HCT116 (cell line): ENCODE results near the gene HLA-F. TPM values are rescaled to one million over a fixed set of nuclear protein-coding genes. Genes with fewer than 3 reads are reported as not detected.

Source experiments
- ATAC-seq: fragments of 200-7000 bp; cut with Tn5 transposase; 2 replicates; pipeline ENCODE4 v1.9.1; 2020; ENCODE audit warnings: mild to moderate bottlenecking, moderate library complexity
- BruUV-seq: library from RNA; stranded (reverse); fragments of 400-500 nt; replicated peaks from 2 replicates; lab custom pipeline; 2021; lab: Mats Ljungman, UMichigan
- CTCF ChIA-PET: fragments of 300-600 bp; sonication (Branson Sonifier 250); formaldehyde crosslinking; loops from one replicate; lab custom pipeline; 2021; ENCODE audit warnings: antibody characterized with exemption; lab: Charles Lee
- POLR2A ChIA-PET: fragments of 300-600, 350-600 bp; sonication (Branson Sonifier 250); formaldehyde crosslinking; loops from one replicate; lab custom pipeline; 2021; ENCODE audit warnings: antibody characterized with exemption; lab: Charles Lee
- RAD21 ChIA-PET, 2 experiments: fragments of 300-600 bp; sonication (Branson Sonifier 250); formaldehyde crosslinking; loops; one replicate each; lab custom pipeline; 2023; ENCODE audit warnings: low total read pairs in 2 of 2; ENCODE audit not compliant: uncharacterized antibody in 2 of 2, unreplicated experiment in 2 of 2, low non-redundant PET in 1 of 2; lab: Charles Lee
- DNase-seq: peaks from one replicate; pipeline ENCODE4 v3.0.0-alpha.2; 2010; ENCODE audit warnings: low read depth, low spot score
- H2AFZ ChIP-seq: fragments of 200-600 bp; shearing (Covaris generic), sonication (generic); 2 replicates; pipeline ENCODE4 v1.6.1; 2017; ENCODE audit warnings: low read depth, mixed run types, mixed read lengths, antibody characterized with exemption, low read length; ENCODE audit not compliant: poor library complexity, severe bottlenecking
- H3K27ac ChIP-seq: 2 replicates; pipeline ENCODE4 v1.5.1; 2012; ENCODE audit warnings: low read depth, low read length
- H3K27me3 ChIP-seq: fragments of 200-600 bp; sonication (generic); 2 replicates; pipeline ENCODE4 v1.6.1; 2016; ENCODE audit warnings: mixed run types, low read length, mixed read lengths; ENCODE audit not compliant: insufficient read depth
- H3K36me3 ChIP-seq, 2 experiments: fragments of 200-500 bp in 1 of 2; fragments of 200-600 bp in 1 of 2; sonication (Bioruptor generic) in 1 of 2; sonication (generic) in 1 of 2; 2 replicates each; pipeline versions ENCODE4 v1.5.1 to v1.6.1; 2014 to 2016; ENCODE audit warnings: low read length in 2 of 2, inconsistent platforms in 1 of 2, mixed read lengths in 1 of 2, mixed run types in 1 of 2; ENCODE audit not compliant: insufficient read depth in 2 of 2, control insufficient read depth in 1 of 2
- H3K4me1 ChIP-seq, 2 experiments: fragments of 200-600 bp in 1 of 2; sonication (generic) in 1 of 2; 2 replicates each; pipeline versions ENCODE4 v1.5.1 to v1.6.1; 2012 to 2017; ENCODE audit warnings: low read length in 2 of 2, inconsistent platforms in 1 of 2, mild to moderate bottlenecking in 1 of 2, mixed read lengths in 1 of 2, mixed run types in 1 of 2, moderate library complexity in 1 of 2; ENCODE audit not compliant: insufficient read depth in 2 of 2, control insufficient read depth in 1 of 2
- H3K4me2 ChIP-seq: fragments of 200-600 bp; sonication (generic); 2 replicates; pipeline ENCODE4 v1.6.1; 2017; ENCODE audit warnings: mixed run types, low read length, mixed read lengths
- H3K4me3 ChIP-seq, 2 experiments: fragments of 200-600 bp in 1 of 2; sonication (generic) in 1 of 2; replicated peaks in 1 of 2; 2 replicates each; pipeline ENCODE4 v1.5.1; 2011 to 2016; ENCODE audit warnings: low read length in 2 of 2, control low read depth in 1 of 2, low read depth in 1 of 2, mild to moderate bottlenecking in 1 of 2, mixed read lengths in 1 of 2, mixed run types in 1 of 2
- H3K79me2 ChIP-seq: fragments of 200-600 bp; sonication (generic); 2 replicates; pipeline ENCODE4 v1.6.1; 2017; ENCODE audit warnings: mild to moderate bottlenecking, mixed run types, low read length, moderate library complexity, mixed read lengths; ENCODE audit not compliant: insufficient read depth
- H3K9ac ChIP-seq: fragments of 200-600 bp; sonication (generic); 2 replicates; pipeline ENCODE4 v1.6.1; 2016; ENCODE audit warnings: low read length, mixed read lengths
- H3K9me2 ChIP-seq: fragments of 200-600 bp; sonication (generic), shearing (Covaris generic); 2 replicates; pipeline ENCODE4 v1.6.1; 2017; ENCODE audit warnings: mixed run types, mild to moderate bottlenecking, moderate library complexity; ENCODE audit not compliant: insufficient read depth
- H3K9me3 ChIP-seq, 2 experiments: fragments of 200-500 bp in 1 of 2; fragments of 200-600 bp in 1 of 2; sonication (Bioruptor generic) in 1 of 2; sonication (generic) in 1 of 2; 2 replicates each; pipeline ENCODE4 v1.6.1; 2014 to 2017; ENCODE audit warnings: low read length in 2 of 2, mixed read lengths in 2 of 2, inconsistent platforms in 1 of 2, low read depth in 1 of 2, mild to moderate bottlenecking in 1 of 2, mixed run types in 1 of 2, moderate library complexity in 1 of 2; ENCODE audit not compliant: control insufficient read depth in 1 of 2, insufficient read depth in 1 of 2
- H4K20me1 ChIP-seq: fragments of 200-600 bp; sonication (generic), shearing (Covaris generic); 2 replicates; pipeline ENCODE4 v1.6.1; 2017; ENCODE audit warnings: mixed run types, mild to moderate bottlenecking, moderate library complexity; ENCODE audit not compliant: insufficient read depth
- ATF3 ChIP-seq: IDR thresholded peaks from 2 replicates; pipeline ENCODE4 v1.6.1; 2012
- CBX3 ChIP-seq: IDR thresholded peaks from 2 replicates; pipeline ENCODE4 v1.6.1; 2012; ENCODE audit warnings: low read depth
- CEBPB ChIP-seq: IDR thresholded peaks from 2 replicates; pipeline ENCODE4 v1.6.1; 2012; ENCODE audit warnings: low read depth
- EGR1 ChIP-seq: IDR thresholded peaks from 2 replicates; pipeline ENCODE4 v1.6.1; 2012; ENCODE audit warnings: low read depth
- ELF1 ChIP-seq: IDR thresholded peaks from 2 replicates; pipeline ENCODE4 v1.6.1; 2012; ENCODE audit warnings: low read depth, borderline replicate concordance
- EZH2 ChIP-seq: fragments of 200-600 bp; sonication (generic); IDR thresholded peaks from 2 replicates; pipeline ENCODE4 v1.6.1; 2017; ENCODE audit warnings: antibody characterized with exemption, mixed run types
- FOSL1 ChIP-seq: IDR thresholded peaks from 2 replicates; pipeline ENCODE4 v1.6.1; 2012; ENCODE audit warnings: low read depth
- JUND ChIP-seq: IDR thresholded peaks from 2 replicates; pipeline ENCODE4 v1.6.1; 2012
- POLR2A ChIP-seq: IDR thresholded peaks from 2 replicates; pipeline ENCODE4 v1.7.0; 2011; ENCODE audit warnings: borderline replicate concordance; ENCODE audit not compliant: insufficient read depth, insufficient read length; ENCODE audit errors: extremely low read depth
- RAD21 ChIP-seq: IDR thresholded peaks from 2 replicates; pipeline ENCODE4 v1.6.1; 2012; ENCODE audit warnings: low read depth, mild to moderate bottlenecking
- SP1 ChIP-seq: IDR thresholded peaks from 2 replicates; pipeline ENCODE4 v1.6.1; 2012; ENCODE audit warnings: low read depth
- SRF ChIP-seq: IDR thresholded peaks from 2 replicates; pipeline ENCODE4 v1.6.1; 2012; ENCODE audit warnings: low read depth
- TCF7L2 ChIP-seq: IDR thresholded peaks from 2 replicates; pipeline ENCODE4 v1.7.0; 2011; ENCODE audit warnings: borderline replicate concordance, inconsistent platforms; ENCODE audit not compliant: insufficient read depth, insufficient read length; ENCODE audit errors: extremely low read depth
- YY1 ChIP-seq: IDR thresholded peaks from 2 replicates; pipeline ENCODE4 v1.6.1; 2011; ENCODE audit warnings: low read length, low read depth, moderate library complexity, mild to moderate bottlenecking; ENCODE audit not compliant: insufficient replicate concordance; ENCODE audit errors: extremely low read depth
- ZFX ChIP-seq: fragments of 450-650 bp; IDR thresholded peaks from 2 replicates; pipeline ENCODE4 v1.6.1; 2017
- ZNF274 ChIP-seq: fragments of 200-500 bp; sonication (Bioruptor generic); IDR thresholded peaks from 2 replicates; pipeline ENCODE4 v1.6.1; 2014; ENCODE audit warnings: mild to moderate bottlenecking, low read depth, low read length, inconsistent platforms
- intact Hi-C: fragments of 100-400 bp; cut with micrococcal nuclease; formaldehyde crosslinking; loops from 2 replicates; pipeline ENCODE4 v1.10.0; 2022
- total RNA-seq: library from RNA; stranded (reverse); gene quantifications from one replicate; pipeline ENCODE4 v1.2.1, GENCODE V29; 2021; ENCODE audit not compliant: unreplicated experiment
- TF ChIP-seq, protein P1 (sequence below): IDR thresholded peaks from 2 replicates; pipeline ENCODE4 v1.6.1; 2012
- TF ChIP-seq, protein P2 (sequence below), 3 experiments: fragments of 200-600 bp in 1 of 3; sonication (generic) in 1 of 3; IDR thresholded peaks in 2 of 3; conservative IDR thresholded peaks in 1 of 3; 2 replicates each; pipeline ENCODE4 v1.5.1; 2012 to 2017; ENCODE audit warnings: low read depth in 2 of 3, low read length in 2 of 3, antibody characterized with exemption in 1 of 3, borderline replicate concordance in 1 of 3, control low read depth in 1 of 3, mild to moderate bottlenecking in 1 of 3, mixed read lengths in 1 of 3, mixed run types in 1 of 3, moderate library complexity in 1 of 3; ENCODE audit not compliant: insufficient read depth in 1 of 3

HLA-F gene
- total RNA-seq, 1 experiment from 2014 or later = 24.6 TPM

GRCh38 chr6:29726571-29727194 is 3.4 kb downstream of the HLA-F start:
- ATAC-seq (no peak), DNase-seq (no peak)
- no peak overlapping the region for H3K27ac ChIP-seq
- intact Hi-C loops = no loop called here
- no peaks in the 10 kb centered on the region for H3K79me2 ChIP-seq
- no peak overlapping the region for H3K4me3 ChIP-seq
- BruUV-seq = no TSS peak
- no peak overlapping the region for H2AFZ ChIP-seq
- no peaks in the 10 kb centered on the region for H3K9me2 ChIP-seq
- H3K36me3 ChIP-seq = peaks cover 0 to 3% of the 10 kb centered on the region in 2 experiments; a peak in 1 of 4 replicates
- no peaks in the 10 kb centered on the region for H3K27me3 ChIP-seq
- no peaks in the 10 kb centered on the region for H3K9me3 ChIP-seq
- no peak overlapping the region for H3K9ac ChIP-seq
- no peaks in the 10 kb centered on the region for H4K20me1 ChIP-seq
- RAD21 ChIA-PET = no interaction called here
- POLR2A ChIA-PET = no interaction called here
- no peak overlapping the region for H3K4me2 ChIP-seq
- H3K4me1 ChIP-seq = peaks cover 0 to 9% of the 10 kb centered on the region in 2 experiments; a peak in 1 of 4 replicates
- TF ChIP-seq ELF1 (no peak), FOSL1 (no peak), JUND (no peak), SRF (no peak), CBX3 (no peak), EGR1 (no peak), POLR2A (no peak), SP1 (no peak), RAD21 (no peak), ZNF274 (no peak), TCF7L2 (no peak)
- TF ChIP-seq, protein P1, sequence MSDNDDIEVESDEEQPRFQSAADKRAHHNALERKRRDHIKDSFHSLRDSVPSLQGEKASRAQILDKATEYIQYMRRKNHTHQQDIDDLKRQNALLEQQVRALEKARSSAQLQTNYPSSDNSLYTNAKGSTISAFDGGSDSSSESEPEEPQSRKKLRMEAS = no peak
- CTCF ChIA-PET = no interaction called here

DNA sequence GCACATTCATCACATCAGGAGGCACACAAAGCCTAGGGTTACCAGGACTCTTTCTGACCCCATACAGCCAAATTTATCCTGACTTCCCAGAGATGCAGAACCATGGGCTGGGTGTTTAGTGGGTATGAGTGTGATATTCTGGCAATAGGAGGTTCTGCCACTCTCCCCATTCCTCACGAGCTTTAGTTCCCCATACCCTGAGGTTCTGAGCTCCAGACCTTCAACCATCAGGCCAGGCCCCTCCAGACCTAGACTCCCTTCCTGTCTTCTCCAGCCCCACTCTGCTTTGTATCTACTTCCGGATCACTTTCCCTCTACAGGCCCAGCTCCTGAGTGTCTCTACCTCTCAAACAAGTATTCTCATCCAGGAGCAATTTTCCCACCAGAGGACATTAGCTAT is 4.4 kb downstream of the HLA-F start:
- H3K9me2 ChIP-seq = no peaks in the 10 kb centered on the region
- no peaks in the 10 kb centered on the region for H3K27me3 ChIP-seq
- no peaks in the 10 kb centered on the region for H3K9me3 ChIP-seq
- BruUV-seq = no TSS peak
- ATAC-seq (no peak), DNase-seq (no peak)
- CTCF ChIA-PET = no interaction called here
- intact Hi-C loops = no loop called here
- RAD21 ChIA-PET = no interaction called here
- no peak overlapping the region for H3K9ac ChIP-seq
- no peaks in the 10 kb centered on the region for H3K79me2 ChIP-seq
- no peak overlapping the region for H2AFZ ChIP-seq
- peaks cover 0 to 3% of the 10 kb centered on the region in 2 experiments; a peak in 1 of 4 replicates for H3K36me3 ChIP-seq
- POLR2A ChIA-PET = no interaction called here
- H3K4me1 ChIP-seq = peaks cover 0 to 9% of the 10 kb centered on the region in 2 experiments; a peak in 1 of 4 replicates
- H3K27ac ChIP-seq = no peak overlapping the region
- H3K4me3 ChIP-seq = no peak overlapping the region
- H3K4me2 ChIP-seq = no peak overlapping the region
- no peaks in the 10 kb centered on the region for H4K20me1 ChIP-seq
- TF ChIP-seq ZFX = no peak
- TF ChIP-seq ATF3 = no peak
- no peak for TF ChIP-seq POLR2A
- no peak for TF ChIP-seq SP1
- TF ChIP-seq EZH2 = no peak
- TF ChIP-seq ZNF274 = no peak
- TF ChIP-seq, protein P2, sequence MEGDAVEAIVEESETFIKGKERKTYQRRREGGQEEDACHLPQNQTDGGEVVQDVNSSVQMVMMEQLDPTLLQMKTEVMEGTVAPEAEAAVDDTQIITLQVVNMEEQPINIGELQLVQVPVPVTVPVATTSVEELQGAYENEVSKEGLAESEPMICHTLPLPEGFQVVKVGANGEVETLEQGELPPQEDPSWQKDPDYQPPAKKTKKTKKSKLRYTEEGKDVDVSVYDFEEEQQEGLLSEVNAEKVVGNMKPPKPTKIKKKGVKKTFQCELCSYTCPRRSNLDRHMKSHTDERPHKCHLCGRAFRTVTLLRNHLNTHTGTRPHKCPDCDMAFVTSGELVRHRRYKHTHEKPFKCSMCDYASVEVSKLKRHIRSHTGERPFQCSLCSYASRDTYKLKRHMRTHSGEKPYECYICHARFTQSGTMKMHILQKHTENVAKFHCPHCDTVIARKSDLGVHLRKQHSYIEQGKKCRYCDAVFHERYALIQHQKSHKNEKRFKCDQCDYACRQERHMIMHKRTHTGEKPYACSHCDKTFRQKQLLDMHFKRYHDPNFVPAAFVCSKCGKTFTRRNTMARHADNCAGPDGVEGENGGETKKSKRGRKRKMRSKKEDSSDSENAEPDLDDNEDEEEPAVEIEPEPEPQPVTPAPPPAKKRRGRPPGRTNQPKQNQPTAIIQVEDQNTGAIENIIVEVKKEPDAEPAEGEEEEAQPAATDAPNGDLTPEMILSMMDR (IDR thresholded peaks at IDR 0.05 in 2 of 3, conservative IDR thresholded peaks at IDR 0.05 in 1 of 3; ENCODE audit: borderline replicate concordance in 1 of 3, insufficient read depth in 1 of 3, low read depth in 2 of 3, low read length in 2 of 3) = no peak
- TF ChIP-seq CEBPB = no peak
- TF ChIP-seq TCF7L2 = no peak
- no peak for TF ChIP-seq CBX3
- no peak for TF ChIP-seq YY1
- TF ChIP-seq EGR1 = no peak
- TF ChIP-seq ELF1 = no peak
